Endometrial microvascular endothelial cells (primary cell): ENCODE measurements around the gene NKD1. TPM values are rescaled to one million over a fixed set of nuclear protein-coding genes. Genes with fewer than 3 reads are reported as not detected.

Experiments
- in situ Hi-C: cut with HindIII; loops from 2 replicates; pipeline ENCODE4 v1.10.0; 2017; ENCODE audit warnings: low sequenced_read_pairs, low pct_unique_long_range_greater_than_20kb; ENCODE audit errors: inconsistent ontology term
- total RNA-seq: library from RNA; depleted of rRNA; stranded (reverse); fragments of >200 nt; gene quantifications from one replicate; pipeline ENCODE4 v1.2.3, GENCODE V29; 2015; ENCODE audit errors: inconsistent ontology term

Gene NKD1
- total RNA-seq, 1 donor from 2014 or later: under 0.01 TPM

- in situ Hi-C loops: no loop called here
Observed at GRCh38 chr16:50631985-50632576, 83.9 kb downstream of the NKD1 start.

- in situ Hi-C loops: no loop called here
Observed at GRCh38 chr16:50632927-50633800, 85.0 kb downstream of the NKD1 start.

- in situ Hi-C loops: no loop called here
Observed at GRCh38 chr16:50634090-50634489, 85.9 kb downstream of the NKD1 start.

- in situ Hi-C loops: no loop called here
Observed at GRCh38 chr16:50634947-50635346, 86.8 kb downstream of the NKD1 start.

GRCh38 chr16:50635505-50636392, 87.6 kb downstream of the NKD1 start:
- in situ Hi-C loops: no loop called here

- in situ Hi-C loops: no loop called here
Observed at GRCh38 chr16:50636753-50637374, 88.7 kb downstream of the NKD1 start.

- in situ Hi-C loops: no loop called here
Observed at GRCh38 chr16:50637716-50638602, 89.8 kb downstream of the NKD1 start.

- in situ Hi-C loops: no loop called here
Observed at GRCh38 chr16:50638816-50639670, 90.8 kb downstream of the NKD1 start.

GRCh38 chr16:50640391-50640790, 92.2 kb downstream of the NKD1 start:
- in situ Hi-C loops: no loop called here

GRCh38 chr16:50640919-50641817, 93.0 kb downstream of the NKD1 start:
- in situ Hi-C loops: no loop called here

- in situ Hi-C loops: no loop called here
Observed at GRCh38 chr16:50641818-50642187, 93.6 kb downstream of the NKD1 start.

GRCh38 chr16:50642349-50642748, 94.2 kb downstream of the NKD1 start:
- in situ Hi-C loops: no loop called here

GRCh38 chr16:50643192-50643591, 95.0 kb downstream of the NKD1 start:
- in situ Hi-C loops: no loop called here

GRCh38 chr16:50644245-50644644, 96.0 kb downstream of the NKD1 start:
- in situ Hi-C loops: no loop called here

GRCh38 chr16:50644729-50645128, 96.5 kb downstream of the NKD1 start:
- in situ Hi-C loops: no loop called here

- in situ Hi-C loops: no loop called here
Observed at GRCh38 chr16:50645563-50646220, 97.5 kb downstream of the NKD1 start.
